Type B pancreatic cell (in vitro differentiated cells): Measurements from ENCODE around the gene COQ9. TPM values are rescaled to one million over a fixed set of nuclear protein-coding genes. Genes with fewer than 3 reads are reported as not detected.

ENCODE experiments used
- DNase-seq: peaks from one replicate; pipeline ENCODE4 v3.0.0; 2021; ENCODE audit warnings: mixed read lengths; ENCODE audit not compliant: unreplicated experiment; ENCODE audit errors: extremely low spot score
- H3K27ac Mint-ChIP-seq: 2 replicates; pipeline ENCODE4 v1.8.0; 2021; ENCODE audit warnings: mild to moderate bottlenecking, mixed read lengths
- H3K27me3 Mint-ChIP-seq: 2 replicates; pipeline ENCODE4 v1.8.0; 2021; ENCODE audit warnings: mixed read lengths
- H3K36me3 Mint-ChIP-seq: 2 replicates; pipeline ENCODE4 v1.8.0; 2021; ENCODE audit warnings: mixed read lengths
- H3K4me1 Mint-ChIP-seq: one replicate; pipeline ENCODE4 v1.8.0; 2021; ENCODE audit warnings: mixed read lengths; ENCODE audit not compliant: unreplicated experiment
- H3K4me3 Mint-ChIP-seq: 2 replicates; pipeline ENCODE4 v1.8.0; 2021; ENCODE audit warnings: mild to moderate bottlenecking, mixed read lengths
- H3K9me3 Mint-ChIP-seq: 2 replicates; pipeline ENCODE4 v1.8.0; 2021; ENCODE audit warnings: mixed read lengths
- CTCF ChIP-seq: fragments of 200-600 bp; sonication (generic); conservative IDR thresholded peaks from 2 replicates; pipeline ENCODE4 v1.5.0; 2021; ENCODE audit warnings: antibody characterized with exemption, mild to moderate bottlenecking
- total RNA-seq: library from RNA; stranded (reverse); gene quantifications from 2 replicates; pipeline ENCODE4 v1.2.1, GENCODE V29; 2021; ENCODE audit warnings: low replicate concordance

COQ9 gene
- total RNA-seq, 1 donor from 2014 or later, result 73.1 TPM

DNA sequence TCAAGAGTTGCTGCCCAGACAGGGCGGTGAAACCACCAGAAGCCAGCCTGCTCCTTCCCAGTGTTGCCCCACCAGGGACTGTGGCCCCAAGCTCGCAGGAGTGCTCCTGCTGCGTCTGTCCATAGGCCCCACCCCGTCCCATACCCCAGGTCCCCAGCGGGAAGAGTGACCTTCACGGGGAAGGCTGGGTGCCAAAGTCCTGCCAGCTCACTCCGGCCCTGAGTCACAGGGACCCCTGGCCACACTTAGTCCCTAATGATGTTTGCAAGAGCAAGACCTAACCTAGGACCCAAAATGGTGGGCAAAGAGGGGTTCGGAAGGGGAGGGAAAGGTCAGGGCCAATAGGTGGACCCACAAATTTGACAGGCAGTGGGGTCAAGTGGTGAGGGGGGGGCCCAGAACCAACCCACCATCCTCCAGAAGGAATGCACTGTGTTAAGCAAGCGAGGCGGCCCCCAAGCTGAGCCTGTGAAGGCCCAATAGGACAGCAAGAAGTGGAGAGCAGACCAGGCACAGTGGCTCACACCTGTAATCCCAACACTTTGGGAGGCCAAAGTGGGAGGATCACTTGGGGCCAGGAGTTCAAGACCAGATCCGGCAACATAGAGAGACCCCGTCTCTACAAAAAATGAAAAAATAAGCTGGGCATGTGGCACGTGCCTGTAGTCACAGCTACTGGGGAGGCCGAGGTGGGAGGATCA lies 35.7 kb downstream of the COQ9 start:
- TF ChIP-seq CTCF, result no peak
- no peaks in the 10 kb centered on the region for H3K36me3 Mint-ChIP-seq

GRCh38 chr16:57483725-57484514 lies 36.6 kb downstream of the COQ9 start:
- Mint-ChIP-seq H3K36me3 (no peaks in the 10 kb centered on the region), H3K27ac (peak overlapping the region; percentile 62)
- TF ChIP-seq CTCF, result no peak

More for the DNA sequence above, 35.7 kb downstream of the COQ9 start:
- H3K4me3 Mint-ChIP-seq, result peak overlapping the region; percentile 61
- H3K27ac Mint-ChIP-seq, result no peak overlapping the region
- no peaks in the 10 kb centered on the region for H3K27me3 Mint-ChIP-seq
- H3K4me1 Mint-ChIP-seq, result peaks cover 48% of the 10 kb centered on the region
- DNase-seq, result no peak
- no peaks in the 10 kb centered on the region for H3K9me3 Mint-ChIP-seq

GRCh38 chr16:57484515-57485005 lies 37.3 kb downstream of the COQ9 start:
- H3K27ac Mint-ChIP-seq, result peak overlapping the region; percentile 64
- no peak for TF ChIP-seq CTCF
- H3K9me3 Mint-ChIP-seq, result no peaks in the 10 kb centered on the region
- H3K27me3 Mint-ChIP-seq, result no peaks in the 10 kb centered on the region
- peak overlapping the region; percentile 93 for H3K4me3 Mint-ChIP-seq
- peaks cover 36% of the 10 kb centered on the region for H3K4me1 Mint-ChIP-seq
- no peaks in the 10 kb centered on the region for H3K36me3 Mint-ChIP-seq
- no peak for DNase-seq

More at GRCh38 chr16:57483725-57484514, 36.6 kb downstream of the COQ9 start:
- Mint-ChIP-seq H3K4me1 (peaks cover 40% of the 10 kb centered on the region), H3K27me3 (no peaks in the 10 kb centered on the region), H3K4me3 (peak overlapping the region; percentile 93), H3K9me3 (no peaks in the 10 kb centered on the region)
- no peak for DNase-seq

- H3K36me3 Mint-ChIP-seq, result no peaks in the 10 kb centered on the region
- H3K4me1 Mint-ChIP-seq, result peaks cover 32% of the 10 kb centered on the region
- H3K27ac Mint-ChIP-seq, result peak overlapping the region; percentile 64
- H3K9me3 Mint-ChIP-seq, result no peaks in the 10 kb centered on the region
- TF ChIP-seq CTCF, result no peak
- no peaks in the 10 kb centered on the region for H3K27me3 Mint-ChIP-seq
- DNase-seq, result no peak
- H3K4me3 Mint-ChIP-seq, result peak overlapping the region; percentile 93
These were observed 38.0 kb downstream of the COQ9 start for GRCh38 chr16:57485091-57485915.
